GM19467 (cell line): ENCODE data around the gene NAA30.
"Not testable (repeated sequence)": the region's sequence is repeated elsewhere in the genome, so short reads cannot be mapped to it uniquely, and the experiment has no call there.

Source experiments
- ATAC-seq: cut with Tn5 transposase; IDR thresholded peaks from one replicate; pipeline ENCODE4 v1.9.1; 2021; ENCODE audit warnings: mild to moderate bottlenecking, moderate library complexity; ENCODE audit not compliant: unreplicated experiment

Gene NAA30

DNA sequence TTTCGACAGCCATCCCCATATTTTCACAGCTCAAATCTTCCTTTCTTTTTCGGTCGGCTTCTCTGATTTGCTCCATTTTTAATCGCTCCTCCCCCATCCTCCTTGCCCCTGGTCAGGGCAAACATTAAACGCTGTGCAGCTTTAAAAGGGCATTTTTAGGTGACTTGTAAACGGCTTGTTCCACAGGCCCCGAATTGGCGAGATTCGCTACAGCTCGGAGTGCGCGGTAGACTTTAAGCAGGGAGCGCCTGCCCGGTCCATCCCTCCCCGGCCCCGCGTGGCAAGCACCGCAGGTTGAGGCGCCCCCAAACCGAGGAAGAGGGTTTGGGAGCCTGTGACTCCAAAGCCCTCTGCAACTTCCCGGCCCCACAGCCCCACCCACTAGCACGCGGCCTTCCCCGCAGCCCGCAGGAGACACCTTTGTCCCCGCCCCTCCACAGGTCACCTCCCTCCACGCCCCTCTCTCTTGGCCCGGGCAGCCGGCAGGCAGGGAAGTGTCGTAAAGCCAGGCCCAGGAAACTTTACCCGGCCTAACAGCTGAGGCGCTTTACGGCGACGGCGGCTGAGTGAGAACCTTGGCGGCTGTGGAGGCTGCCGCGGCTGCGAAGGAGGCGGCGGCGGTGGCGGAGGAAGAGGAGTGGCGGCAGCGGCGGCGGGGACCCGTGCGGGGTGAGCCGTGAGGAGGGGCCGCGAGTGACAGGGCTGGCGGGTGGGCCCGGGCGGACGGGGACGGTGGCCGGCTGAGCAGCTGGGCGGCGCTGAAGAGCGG, at the start of gene NAA30:
TSS of gene NAA30 (plus strand) at position 550 of the 769 bp plus-strand sequence. CDS start 372 bp downstream, outside the sequence.
- ATAC-seq = peak; percentile 79

DNA sequence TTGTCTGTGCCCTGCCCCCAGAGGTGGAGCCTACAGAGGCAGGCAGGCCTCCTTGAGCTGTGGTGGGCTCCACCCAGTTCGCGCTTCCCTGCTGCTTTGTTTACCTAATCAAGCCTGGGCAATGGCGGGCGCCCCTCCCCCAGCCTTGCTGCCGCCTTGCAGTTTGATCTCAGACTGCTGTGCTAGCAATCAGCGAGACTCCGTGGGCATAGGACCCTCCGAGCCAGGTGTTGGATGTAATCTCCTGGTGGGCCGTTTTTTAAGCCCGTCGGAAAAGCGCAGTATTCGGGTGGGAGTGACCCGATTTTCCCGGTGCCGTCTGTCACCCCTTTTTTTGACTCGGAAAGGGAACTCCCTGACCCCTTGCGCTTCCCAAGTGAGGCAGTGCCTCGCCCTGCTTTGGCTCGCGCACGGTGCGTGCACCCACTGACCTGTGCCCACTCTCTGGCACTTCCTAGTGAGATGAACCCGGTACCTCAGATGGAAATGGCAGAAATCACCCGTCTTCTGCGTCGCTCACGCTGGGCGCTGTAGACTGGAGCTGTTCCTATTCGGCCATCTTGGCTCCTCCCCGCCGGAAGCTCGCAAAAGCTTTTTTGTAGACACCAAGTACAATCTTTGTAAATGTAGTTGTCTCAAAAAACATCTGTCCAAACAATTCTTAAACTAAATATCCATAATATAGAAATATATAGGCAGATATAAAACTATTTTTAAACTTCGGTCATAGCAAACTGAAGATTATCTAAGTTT, 46.7 kb upstream of the NAA30 start:
- not testable (repeated sequence) for ATAC-seq

DNA sequence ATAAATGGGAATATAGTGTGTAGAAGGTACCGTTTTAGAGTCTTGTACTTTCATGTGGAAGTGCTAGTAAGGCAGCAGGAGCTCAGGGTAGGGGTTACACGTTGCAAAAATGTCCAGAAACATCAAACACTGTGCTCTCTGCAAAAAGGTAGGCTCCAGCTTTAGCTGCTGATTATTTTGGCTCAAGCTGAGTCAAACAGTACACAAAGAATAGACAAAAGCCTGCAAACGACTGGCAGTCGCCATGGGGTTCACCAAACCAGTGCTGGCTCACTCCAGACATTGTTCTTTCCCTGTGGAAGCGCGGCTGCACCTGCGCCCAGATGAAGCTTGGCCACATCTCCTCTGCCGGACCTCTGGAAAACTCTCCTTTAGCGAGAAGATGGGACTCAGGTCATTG, 45.3 kb upstream of the NAA30 start:
- ATAC-seq = no peak

DNA sequence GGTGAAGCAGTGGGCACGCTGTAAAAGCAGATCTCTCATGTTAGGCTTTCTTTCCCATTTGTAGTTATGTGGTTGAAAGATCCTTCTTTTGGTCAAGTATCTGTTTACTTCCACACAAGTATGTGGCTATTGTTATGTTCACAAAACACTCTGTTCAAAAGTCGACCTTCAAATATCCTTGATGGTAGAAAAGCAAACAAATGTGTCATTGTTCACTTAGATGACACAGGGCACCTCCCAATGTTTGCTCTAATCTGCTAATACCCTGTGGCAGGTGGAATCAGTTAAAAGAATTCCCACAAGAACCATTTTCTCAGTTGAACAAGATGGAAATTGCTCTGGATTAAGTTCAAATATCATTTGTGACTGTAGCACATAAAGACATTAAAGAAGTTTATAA, 43.6 kb upstream of the NAA30 start:
- no peak for ATAC-seq

DNA sequence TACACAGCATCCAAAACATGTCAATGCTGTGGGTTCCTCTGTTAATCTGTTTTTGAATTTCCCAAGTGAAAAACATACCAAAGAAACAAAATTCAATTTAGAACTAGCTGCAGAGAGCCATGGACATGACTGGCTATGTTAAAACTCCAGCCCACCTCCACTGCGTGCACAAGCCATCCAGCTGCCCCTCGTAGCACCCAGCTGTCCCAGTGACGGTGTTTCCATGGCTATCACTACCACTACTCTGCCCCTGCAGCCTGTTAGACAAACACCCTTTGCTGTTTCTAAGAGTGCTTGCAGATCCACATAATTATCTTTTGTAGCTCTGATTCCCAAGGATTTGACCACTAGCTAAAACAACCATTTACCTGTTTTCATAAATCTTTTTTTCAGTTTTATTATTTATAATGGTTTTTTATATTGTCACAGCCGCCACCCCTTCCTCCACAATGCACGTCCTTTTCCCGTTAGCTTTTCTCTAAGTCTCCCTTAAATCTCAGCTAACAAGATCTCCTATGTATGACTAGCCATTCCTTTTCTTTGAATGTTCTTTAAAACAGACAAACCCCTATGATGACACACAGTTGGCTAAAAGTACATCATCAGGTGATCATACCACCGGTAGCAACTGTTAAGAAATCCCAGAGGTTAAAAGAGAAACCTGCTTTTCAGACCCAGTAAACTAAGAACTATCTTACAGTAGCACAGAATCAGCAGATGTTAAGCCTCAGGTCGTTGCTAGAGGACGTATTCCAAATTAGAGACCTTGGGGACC, 37.8 kb upstream of the NAA30 start:
- no peak for ATAC-seq

DNA sequence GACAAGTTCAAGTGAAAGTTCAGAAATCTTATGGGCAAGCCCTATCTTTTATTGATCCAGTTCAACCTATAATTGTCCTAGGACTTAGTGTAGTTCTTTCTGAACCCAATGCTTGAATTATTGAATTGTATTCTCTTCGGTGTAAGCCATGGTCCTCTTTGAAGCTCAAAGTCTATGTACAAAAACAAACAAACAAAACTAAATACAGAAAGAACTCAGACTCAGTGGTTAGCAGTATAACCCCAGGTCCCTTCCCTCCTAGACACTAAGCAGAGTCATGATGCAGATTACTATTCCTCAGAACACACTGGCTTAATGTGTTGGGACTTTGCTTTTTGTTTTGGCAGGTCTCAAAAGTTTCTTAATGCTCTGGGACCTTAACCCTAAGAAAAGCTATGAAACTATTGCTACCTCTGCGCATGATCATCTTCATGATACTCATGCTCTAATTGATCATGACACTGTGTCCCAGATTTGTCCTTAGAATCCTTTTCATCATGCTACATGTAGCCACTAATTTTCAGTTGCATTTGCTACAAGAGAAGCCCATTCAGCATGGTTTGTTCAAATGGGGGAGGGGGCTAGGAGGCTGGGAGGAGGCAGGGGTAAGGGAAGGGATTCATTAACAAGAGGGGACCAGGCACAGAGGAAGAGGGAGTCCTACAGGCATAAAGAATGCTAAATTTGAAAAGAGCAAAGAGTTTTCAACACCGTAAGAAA, 35.1 kb upstream of the NAA30 start:
- no peak for ATAC-seq

DNA sequence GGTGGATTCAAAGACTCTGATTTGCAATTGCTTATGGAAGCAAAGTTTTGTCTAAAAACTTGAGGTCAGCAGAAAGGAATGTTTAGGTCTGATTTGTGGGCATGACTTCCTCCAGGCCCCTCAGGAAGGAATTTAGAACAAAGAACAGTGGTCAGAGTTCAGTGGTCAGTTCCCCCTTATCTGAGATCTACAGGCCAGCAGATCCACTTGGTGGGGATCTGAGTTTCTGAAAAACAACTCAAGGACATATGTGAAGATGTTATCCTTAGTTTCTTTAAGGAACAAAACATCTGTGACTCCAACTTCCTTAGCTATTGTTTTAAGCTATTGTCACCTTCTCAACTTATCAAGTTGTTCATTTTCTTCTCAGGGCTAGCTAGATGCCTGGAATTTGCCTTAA, 28.0 kb upstream of the NAA30 start:
- ATAC-seq = no peak

DNA sequence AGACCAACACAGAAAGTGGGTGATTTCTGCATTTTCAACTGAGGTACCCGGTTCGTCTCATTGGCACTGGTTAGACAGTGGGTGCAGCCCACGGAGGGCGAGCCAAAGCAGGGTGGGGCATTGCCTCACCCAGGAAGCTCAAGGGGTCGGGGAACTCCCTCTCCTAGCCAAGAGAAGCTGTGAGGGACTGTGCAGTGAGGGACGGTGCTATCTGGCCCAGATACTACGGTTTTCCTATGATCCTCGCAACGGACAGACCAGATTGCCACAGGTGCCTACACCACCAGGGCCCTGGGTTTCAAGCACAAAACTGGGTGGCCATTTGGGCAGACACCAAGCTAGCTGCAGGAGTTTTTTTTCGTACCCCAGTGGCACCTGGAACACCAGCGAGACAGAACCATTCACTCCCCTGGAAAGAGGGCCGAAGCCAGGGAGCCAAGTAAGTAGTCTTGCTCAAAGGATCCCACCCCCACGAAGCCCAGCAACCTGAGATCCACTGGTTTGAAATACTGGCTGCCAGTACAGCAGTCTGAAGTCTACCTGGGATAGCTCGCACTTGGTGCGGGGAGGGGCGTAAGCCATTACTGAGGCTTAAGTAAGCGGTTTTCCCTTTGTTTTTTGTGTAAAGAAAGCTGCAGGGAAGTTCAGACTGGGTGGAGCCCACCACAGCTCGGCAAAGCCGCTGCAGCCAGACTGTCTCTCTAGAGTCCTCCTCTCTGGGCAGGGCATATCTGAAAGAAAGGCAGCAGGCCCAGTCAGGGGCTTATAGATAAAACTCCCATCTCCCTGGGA, 25.5 kb upstream of the NAA30 start:
- no peak for ATAC-seq

DNA sequence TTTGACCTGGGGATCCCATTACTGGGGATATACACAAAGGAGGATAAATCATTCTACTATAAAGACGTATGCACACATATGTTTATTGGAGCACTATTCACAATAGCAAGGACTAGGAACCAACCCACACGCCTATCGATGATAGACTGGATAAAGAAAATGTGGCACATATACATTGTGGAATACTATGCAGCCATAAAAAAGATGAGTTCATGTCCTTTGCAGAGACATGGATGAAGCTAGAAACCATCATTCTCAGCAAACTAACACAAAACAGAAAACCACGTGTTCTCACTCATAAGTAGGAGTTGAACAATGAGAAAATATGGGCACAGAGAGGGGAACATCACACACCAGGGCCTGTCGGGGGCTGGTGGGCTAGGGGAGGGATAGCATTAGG, 20.2 kb upstream of the NAA30 start:
- not testable (repeated sequence) for ATAC-seq

DNA sequence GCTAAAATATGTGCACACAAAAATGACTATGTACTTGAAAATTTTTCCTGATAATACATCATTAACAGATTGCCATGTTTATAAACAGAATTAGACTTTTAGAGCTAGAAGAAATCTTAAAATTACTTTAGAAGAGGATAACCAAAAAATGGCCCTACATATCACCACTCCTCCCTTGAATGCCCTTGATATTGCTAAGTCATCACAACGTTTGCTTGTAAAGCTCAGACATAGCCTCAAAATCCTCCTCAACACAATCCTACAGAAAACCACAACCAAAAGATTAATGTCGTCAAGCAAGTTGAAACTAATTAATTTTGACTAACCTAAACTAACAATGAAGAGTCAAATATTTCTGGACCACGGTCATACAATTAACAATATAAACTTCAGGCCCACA, 19.4 kb upstream of the NAA30 start:
- no peak for ATAC-seq

DNA sequence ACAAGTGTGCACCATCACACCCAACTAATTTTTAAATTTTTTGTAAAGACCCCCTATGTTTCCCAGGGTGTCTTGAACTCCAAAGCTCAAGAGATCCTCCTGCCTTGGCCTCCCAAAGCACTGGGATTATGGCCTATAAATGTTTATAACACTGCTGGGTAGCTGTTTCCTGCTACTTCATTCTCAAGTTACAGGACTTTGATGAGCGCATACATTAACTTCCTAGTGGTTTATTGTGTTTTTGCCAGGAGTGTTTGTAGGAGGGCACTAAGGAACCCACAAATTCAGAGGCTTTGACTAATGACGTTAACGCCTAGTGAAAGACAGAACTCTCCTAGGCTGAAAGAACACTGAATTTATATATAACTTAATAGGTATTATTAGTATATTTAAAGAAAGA, 15.2 kb upstream of the NAA30 start:
- no peak for ATAC-seq

DNA sequence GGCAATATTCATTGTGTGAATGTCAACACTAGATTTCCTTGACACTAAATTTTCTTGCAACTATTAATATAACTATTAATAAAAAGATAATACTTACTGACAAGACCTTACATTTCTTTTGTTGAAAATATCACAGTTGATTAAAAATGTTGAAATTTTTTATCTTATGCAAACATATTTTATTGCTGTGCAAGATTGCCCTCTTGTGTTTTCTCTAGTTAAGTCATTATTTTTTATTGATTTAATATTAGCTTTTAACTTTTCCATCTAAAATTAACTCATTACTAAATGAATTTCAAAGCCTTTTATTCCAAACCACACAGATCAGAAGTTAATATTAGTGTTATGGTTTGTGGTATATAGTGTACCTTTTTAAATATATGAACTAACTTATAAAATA, 11.7 kb upstream of the NAA30 start:
- ATAC-seq = no peak

DNA sequence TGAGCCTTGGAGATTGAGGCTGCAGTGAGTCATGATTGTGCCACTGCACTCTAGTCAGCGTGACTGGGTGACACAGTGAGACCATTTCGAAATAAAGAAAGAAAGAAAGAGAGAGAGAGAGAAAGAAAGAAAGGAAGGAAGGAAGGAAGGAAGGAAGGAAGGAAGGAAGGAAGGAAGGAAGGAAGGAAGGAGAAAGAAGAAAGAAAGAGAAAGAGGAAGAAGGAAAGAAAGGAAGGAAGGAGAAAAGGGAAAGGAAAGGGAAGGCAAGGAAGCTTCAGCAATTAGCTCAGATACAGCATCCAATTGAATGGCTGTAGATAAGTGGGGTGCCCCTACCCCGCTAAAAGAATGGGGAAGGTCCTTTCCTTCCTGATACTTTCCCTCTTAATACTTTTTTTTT, 9.5 kb upstream of the NAA30 start:
- no peak for ATAC-seq

DNA sequence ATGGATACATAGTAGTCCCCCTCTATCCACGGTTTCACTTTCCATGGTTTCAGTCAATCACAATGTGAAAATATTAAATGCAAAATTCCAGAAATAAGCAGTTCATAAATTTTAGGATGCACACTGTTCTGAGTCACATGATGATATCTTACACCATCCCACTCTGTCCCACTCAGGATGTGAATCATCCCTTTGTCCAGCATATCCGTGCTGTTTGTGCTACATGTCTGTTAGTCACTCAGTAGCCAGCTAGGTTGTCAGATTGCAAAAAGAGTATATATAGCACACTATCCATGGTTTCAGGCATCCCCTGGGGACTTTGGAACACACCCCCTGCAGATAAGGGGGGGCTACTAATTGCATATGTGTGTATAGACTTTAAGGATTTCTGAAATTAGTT, 8.1 kb upstream of the NAA30 start:
- no peak for ATAC-seq

DNA sequence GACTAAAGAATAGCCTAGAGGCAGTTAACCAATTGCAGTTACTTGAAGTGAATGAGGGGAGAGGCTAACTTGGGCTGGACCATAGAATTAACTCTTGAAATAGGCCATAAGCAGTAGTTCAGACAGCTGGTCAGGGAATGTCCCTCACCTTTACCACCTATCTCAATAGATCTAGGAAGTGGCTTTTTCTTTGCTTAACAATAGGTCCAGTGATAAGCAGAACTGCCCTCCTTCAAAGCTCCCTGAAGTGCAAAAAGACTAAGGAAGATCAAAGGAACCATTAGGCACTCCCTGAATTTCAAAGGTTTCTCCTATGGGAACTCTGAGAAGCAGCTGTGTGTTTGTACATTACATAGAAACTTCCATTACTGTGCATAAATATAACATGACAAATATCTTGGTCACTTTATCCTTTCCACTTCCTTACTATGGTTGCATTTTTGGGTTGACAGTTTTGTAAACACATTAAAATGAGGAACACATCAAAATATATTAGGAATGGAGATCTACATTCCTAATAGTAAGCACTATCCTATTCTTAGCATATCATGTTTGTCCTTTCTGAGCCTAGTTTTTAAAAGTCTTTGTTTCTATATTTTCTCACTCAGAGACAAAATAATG, 7.2 kb upstream of the NAA30 start:
- no peak for ATAC-seq

DNA sequence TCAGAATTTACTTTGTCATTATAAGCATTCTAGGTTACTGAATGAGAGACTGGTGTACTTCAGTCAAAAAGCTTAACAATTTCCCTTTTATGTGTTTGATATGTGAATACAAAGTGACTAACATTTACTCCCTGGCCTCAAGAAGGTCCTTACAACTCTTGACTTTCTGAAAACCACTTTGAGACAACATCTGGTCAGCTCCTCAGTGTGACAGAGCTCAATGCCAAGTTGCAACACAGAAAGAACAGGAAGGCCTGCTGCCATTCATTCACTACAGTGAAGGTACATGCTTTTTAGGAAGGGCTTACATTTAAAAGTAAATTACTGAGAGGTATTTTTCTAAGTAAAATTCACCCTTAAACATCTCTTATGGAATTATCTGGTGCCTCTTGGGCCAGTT, 2.3 kb upstream of the NAA30 start:
- ATAC-seq = no peak

DNA sequence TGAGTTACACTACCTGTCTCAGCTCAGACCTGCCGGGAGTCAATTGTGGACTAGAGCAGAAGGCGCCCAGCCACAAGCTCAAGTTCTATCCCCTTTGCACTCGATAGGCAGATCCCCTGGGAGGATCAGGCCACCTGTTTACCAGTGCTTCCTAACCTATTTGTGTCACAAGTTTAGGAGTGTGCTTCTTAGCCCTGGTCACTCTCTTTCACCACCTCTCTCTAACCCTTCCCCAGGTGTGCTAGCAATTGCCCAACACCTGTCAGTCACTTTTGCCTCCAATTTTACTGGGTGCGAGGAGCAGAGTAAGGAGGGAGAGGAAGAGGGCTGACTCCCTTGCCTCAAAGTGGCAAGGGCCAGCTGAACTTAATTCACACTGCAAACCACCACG, 745 bp upstream of the NAA30 start:
- ATAC-seq = peak; percentile 8

DNA sequence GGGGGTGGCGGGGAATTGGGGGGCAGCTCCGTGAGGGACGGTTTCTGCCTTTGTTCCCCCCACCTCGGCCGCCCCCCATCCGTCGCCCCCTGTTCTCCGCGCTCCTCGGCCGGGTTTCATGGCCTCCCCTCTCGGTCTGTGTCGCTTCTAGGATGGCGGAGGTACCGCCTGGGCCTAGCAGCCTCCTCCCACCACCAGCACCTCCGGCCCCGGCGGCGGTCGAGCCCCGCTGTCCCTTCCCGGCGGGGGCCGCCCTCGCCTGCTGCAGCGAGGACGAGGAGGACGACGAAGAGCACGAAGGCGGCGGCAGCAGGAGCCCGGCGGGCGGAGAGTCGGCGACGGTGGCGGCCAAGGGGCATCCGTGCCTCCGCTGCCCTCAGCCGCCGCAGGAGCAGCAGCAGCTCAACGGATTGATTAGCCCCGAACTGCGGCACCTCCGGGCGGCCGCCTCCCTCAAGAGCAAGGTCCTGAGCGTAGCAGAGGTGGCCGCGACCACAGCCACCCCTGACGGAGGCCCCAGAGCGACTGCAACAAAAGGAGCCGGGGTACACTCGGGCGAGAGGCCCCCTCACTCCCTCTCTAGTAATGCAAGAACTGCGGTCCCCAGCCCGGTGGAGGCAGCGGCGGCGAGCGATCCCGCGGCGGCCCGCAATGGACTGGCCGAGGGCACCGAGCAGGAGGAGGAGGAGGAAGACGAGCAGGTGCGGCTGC, 575 bp downstream of the NAA30 start:
- peak; percentile 33 for ATAC-seq

DNA sequence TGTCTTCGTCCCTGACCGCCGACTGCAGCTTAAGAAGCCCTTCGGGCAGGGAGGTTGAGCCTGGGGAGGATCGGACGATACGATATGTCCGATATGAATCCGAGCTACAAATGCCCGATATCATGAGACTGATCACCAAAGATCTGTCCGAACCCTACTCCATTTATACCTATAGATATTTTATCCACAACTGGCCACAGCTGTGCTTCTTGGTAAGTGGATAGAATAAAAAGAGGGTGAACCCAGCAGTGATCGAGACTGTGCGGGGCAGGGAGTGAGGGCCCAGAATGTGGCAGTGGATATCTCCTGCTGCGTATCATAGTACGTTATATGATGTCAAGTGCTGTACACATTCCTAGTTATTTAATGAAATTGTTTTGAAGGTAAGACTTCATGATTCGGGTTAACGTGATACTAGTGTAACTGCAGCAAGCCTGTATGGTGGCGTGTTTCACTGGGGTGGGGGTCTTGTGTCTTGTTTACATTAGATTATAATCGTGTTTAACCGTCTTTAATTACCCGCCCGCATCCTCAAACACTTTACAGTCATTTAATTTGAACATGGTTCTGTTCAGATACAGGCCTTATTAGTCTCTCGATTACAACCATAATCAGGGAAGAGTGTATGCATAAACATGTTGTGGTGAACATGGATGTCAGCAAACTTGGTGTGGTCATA, 1.3 kb downstream of the NAA30 start:
- no peak for ATAC-seq
